SK-N-SH treated with all-trans-retinoic acid at 6 μM for 48 hours (cell line): ENCODE results near the gene SPON1.

Experiments
- BACH2 ChIP-seq: fragments of 250-450 bp; sonication (Bioruptor Pico); IDR thresholded peaks from 2 replicates; pipeline ENCODE4 v1.9.0; 2021; ENCODE audit warnings: mild to moderate bottlenecking, borderline replicate concordance
- OSR1 ChIP-seq: fragments of 250-450 bp; sonication (Bioruptor Pico); IDR thresholded peaks from 2 replicates; pipeline ENCODE4 v1.8.0; 2022; ENCODE audit warnings: moderate library complexity, mild to moderate bottlenecking, inconsistent platforms
- PPARA ChIP-seq: fragments of 250-450 bp; sonication (Bioruptor Pico); IDR thresholded peaks from 2 replicates; pipeline ENCODE4 v1.5.0; 2020; ENCODE audit warnings: mild to moderate bottlenecking, borderline replicate concordance
- RARB ChIP-seq: fragments of 250-450 bp; sonication (Bioruptor Pico); IDR thresholded peaks from 2 replicates; pipeline ENCODE4 v1.8.0; 2021; ENCODE audit warnings: mild to moderate bottlenecking, moderate library complexity
- TOX ChIP-seq: fragments of 250-450 bp; sonication (Bioruptor Pico); IDR thresholded peaks from 2 replicates; pipeline ENCODE4 v1.8.0; 2021; ENCODE audit warnings: mild to moderate bottlenecking, moderate library complexity, borderline replicate concordance
- ZC3H10 ChIP-seq: fragments of 250-450 bp; sonication (Bioruptor Pico); IDR thresholded peaks from 2 replicates; pipeline ENCODE4 v1.5.1; 2021; ENCODE audit warnings: mild to moderate bottlenecking, moderate library complexity
- ZFP3 ChIP-seq: fragments of 250-450 bp; sonication (Bioruptor Pico); IDR thresholded peaks from 2 replicates; pipeline ENCODE4 v1.5.0; 2020; ENCODE audit warnings: mild to moderate bottlenecking, moderate library complexity
- ZFP30 ChIP-seq: fragments of 450-650 bp; formaldehyde crosslinking; IDR thresholded peaks from 2 replicates; pipeline ENCODE4 v1.5.0; 2022; ENCODE audit warnings: mild to moderate bottlenecking, moderate library complexity
- ZNF565 ChIP-seq: fragments of 450-650 bp; formaldehyde crosslinking; conservative IDR thresholded peaks from 2 replicates; pipeline ENCODE4 v1.5.0; 2020; ENCODE audit warnings: low read depth, mild to moderate bottlenecking, moderate library complexity
- ZNF8 ChIP-seq: fragments of 450-650 bp; formaldehyde crosslinking; IDR thresholded peaks from 2 replicates; pipeline ENCODE4 v1.5.0; 2020; ENCODE audit warnings: mild to moderate bottlenecking, moderate library complexity
- TF ChIP-seq, protein P1 (sequence below): fragments of 250-450 bp; sonication (Bioruptor Pico); IDR thresholded peaks from 2 replicates; pipeline ENCODE4 v1.8.0; 2020; ENCODE audit warnings: mild to moderate bottlenecking, moderate library complexity, borderline replicate concordance
- TF ChIP-seq, protein P2 (sequence below): fragments of 250-450 bp; sonication (Bioruptor Pico); IDR thresholded peaks from 2 replicates; pipeline ENCODE4 v1.8.0; 2021; ENCODE audit warnings: low read depth, mild to moderate bottlenecking, moderate library complexity, borderline replicate concordance

DNA sequence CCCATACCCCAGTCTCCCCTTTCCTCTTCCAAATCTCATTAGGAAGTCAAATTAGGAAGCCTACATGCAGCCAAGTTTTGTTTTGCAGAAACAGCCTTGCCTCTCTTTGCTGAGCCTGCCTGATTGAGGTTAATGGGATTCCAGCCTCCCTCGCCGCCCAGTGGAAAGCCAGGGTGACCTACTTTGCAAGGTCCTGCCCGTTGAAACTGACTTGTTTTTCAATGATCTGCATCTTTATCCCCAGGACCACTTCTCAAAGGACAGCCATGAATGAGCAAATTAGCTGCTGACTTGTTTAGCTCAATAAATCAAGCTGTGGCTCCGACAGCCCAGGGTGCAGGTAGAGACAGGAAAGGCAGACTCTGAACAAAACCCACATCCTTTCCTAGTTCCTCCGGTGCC, 286.1 kb downstream of the SPON1 start:
- TF ChIP-seq, protein P1, sequence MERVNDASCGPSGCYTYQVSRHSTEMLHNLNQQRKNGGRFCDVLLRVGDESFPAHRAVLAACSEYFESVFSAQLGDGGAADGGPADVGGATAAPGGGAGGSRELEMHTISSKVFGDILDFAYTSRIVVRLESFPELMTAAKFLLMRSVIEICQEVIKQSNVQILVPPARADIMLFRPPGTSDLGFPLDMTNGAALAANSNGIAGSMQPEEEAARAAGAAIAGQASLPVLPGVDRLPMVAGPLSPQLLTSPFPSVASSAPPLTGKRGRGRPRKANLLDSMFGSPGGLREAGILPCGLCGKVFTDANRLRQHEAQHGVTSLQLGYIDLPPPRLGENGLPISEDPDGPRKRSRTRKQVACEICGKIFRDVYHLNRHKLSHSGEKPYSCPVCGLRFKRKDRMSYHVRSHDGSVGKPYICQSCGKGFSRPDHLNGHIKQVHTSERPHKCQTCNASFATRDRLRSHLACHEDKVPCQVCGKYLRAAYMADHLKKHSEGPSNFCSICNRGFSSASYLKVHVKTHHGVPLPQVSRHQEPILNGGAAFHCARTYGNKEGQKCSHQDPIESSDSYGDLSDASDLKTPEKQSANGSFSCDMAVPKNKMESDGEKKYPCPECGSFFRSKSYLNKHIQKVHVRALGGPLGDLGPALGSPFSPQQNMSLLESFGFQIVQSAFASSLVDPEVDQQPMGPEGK: no peak
- no peak for TF ChIP-seq PPARA (CRISPR knock-in tag)
- no peak for TF ChIP-seq ZNF8 (CRISPR knock-in tag)
- no peak for TF ChIP-seq ZNF565 (CRISPR knock-in tag)
- TF ChIP-seq, protein P2, sequence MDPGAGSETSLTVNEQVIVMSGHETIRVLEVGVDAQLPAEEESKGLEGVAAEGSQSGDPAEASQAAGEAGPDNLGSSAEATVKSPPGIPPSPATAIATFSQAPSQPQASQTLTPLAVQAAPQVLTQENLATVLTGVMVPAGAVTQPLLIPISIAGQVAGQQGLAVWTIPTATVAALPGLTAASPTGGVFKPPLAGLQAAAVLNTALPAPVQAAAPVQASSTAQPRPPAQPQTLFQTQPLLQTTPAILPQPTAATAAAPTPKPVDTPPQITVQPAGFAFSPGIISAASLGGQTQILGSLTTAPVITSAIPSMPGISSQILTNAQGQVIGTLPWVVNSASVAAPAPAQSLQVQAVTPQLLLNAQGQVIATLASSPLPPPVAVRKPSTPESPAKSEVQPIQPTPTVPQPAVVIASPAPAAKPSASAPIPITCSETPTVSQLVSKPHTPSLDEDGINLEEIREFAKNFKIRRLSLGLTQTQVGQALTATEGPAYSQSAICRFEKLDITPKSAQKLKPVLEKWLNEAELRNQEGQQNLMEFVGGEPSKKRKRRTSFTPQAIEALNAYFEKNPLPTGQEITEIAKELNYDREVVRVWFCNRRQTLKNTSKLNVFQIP (CRISPR knock-in tag): no peak
- no peak for TF ChIP-seq ZFP30 (CRISPR knock-in tag)
- TF ChIP-seq BACH2: no peak
- no peak for TF ChIP-seq OSR1 (CRISPR knock-in tag)
- no peak for TF ChIP-seq ZC3H10 (CRISPR knock-in tag)
- TF ChIP-seq RARB (CRISPR knock-in tag): no peak
- TF ChIP-seq TOX (CRISPR knock-in tag): no peak
- TF ChIP-seq ZFP3 (CRISPR knock-in tag): no peak
